CD4-positive, alpha-beta T cell treated with Interleukin-4 for 4 hours (primary cell): ENCODE results near the gene TNFRSF8.
A peak's percentile ranks its signal among the peaks of the same experiment; 100 is the strongest.
"Not testable (repeated sequence)": the region's sequence is repeated elsewhere in the genome, so short reads cannot be mapped to it uniquely, and the experiment has no call there.

Experiments used
- DNase-seq: peaks from one replicate; pipeline ENCODE4 v3.0.0-alpha.2; 2020

The TNFRSF8 gene

GRCh38 chr1:12039164-12039525 lies 24.0 kb upstream of the TNFRSF8 start:
- no peak for DNase-seq

GRCh38 chr1:12039824-12040456 lies 23.2 kb upstream of the TNFRSF8 start:
- not testable (repeated sequence) for DNase-seq

GRCh38 chr1:12040457-12041051 lies 22.5 kb upstream of the TNFRSF8 start:
- DNase-seq: no peak

GRCh38 chr1:12044187-12044877 lies 18.8 kb upstream of the TNFRSF8 start:
- not testable (repeated sequence) for DNase-seq

GRCh38 chr1:12046749-12047119 lies 16.4 kb upstream of the TNFRSF8 start:
- no peak for DNase-seq

GRCh38 chr1:12047120-12047876 lies 15.8 kb upstream of the TNFRSF8 start:
- DNase-seq: peak; percentile 36

GRCh38 chr1:12048372-12048771 lies 14.7 kb upstream of the TNFRSF8 start:
- DNase-seq: no peak

- no peak for DNase-seq
Observed at GRCh38 chr1:12049616-12050015, 13.5 kb upstream of the TNFRSF8 start.

GRCh38 chr1:12051361-12051760 lies 11.7 kb upstream of the TNFRSF8 start:
- DNase-seq: no peak

GRCh38 chr1:12052008-12052573 lies 11.0 kb upstream of the TNFRSF8 start:
- peak; percentile 37 for DNase-seq

GRCh38 chr1:12052997-12053686 lies 10.0 kb upstream of the TNFRSF8 start:
- DNase-seq: no peak

GRCh38 chr1:12053752-12054548 lies 9.2 kb upstream of the TNFRSF8 start:
- no peak for DNase-seq

- no peak for DNase-seq
Observed at GRCh38 chr1:12055259-12055658, 7.8 kb upstream of the TNFRSF8 start.

- no peak for DNase-seq
Observed at GRCh38 chr1:12056331-12056841, 6.7 kb upstream of the TNFRSF8 start.

- no peak for DNase-seq
Observed at GRCh38 chr1:12057382-12057781, 5.7 kb upstream of the TNFRSF8 start.

GRCh38 chr1:12057940-12058687 lies 5.0 kb upstream of the TNFRSF8 start:
- no peak for DNase-seq

- no peak for DNase-seq
Observed at GRCh38 chr1:12059226-12059625, 3.9 kb upstream of the TNFRSF8 start.

- DNase-seq: no peak
Observed at GRCh38 chr1:12059722-12060464, 3.2 kb upstream of the TNFRSF8 start.

- no peak for DNase-seq
Observed at GRCh38 chr1:12060500-12060899, 2.6 kb upstream of the TNFRSF8 start.
